Measurements from ENCODE around the gene PLA2G6. TPM values are rescaled to one million over a fixed set of nuclear protein-coding genes. Genes with fewer than 3 reads are reported as not detected.

PLA2G6 gene
- total and polyA plus RNA-seq, 2 of the 8 experiments (the other 6 are each of a cell fraction or from before 2014, with no cell fraction given), result 13.2 to 21.0 TPM

- Histone ChIP-seq H3K18ac (ENCODE audit: extremely low read depth, low read length) (0 out of 2 replicates have a peak overlapping the region, but pooled peaks have one; percentile 13), H3K14ac (ENCODE audit: insufficient read length) (no peak overlapping the region), H4K8ac (ENCODE audit: extremely low read depth, insufficient read depth, low read length) (no peak overlapping the region), H3K36me3 (ENCODE audit: control insufficient read depth in 2 of 4, insufficient read depth in 4 of 4, low read length in 3 of 4) (no peaks in the 10 kb centered on the region), H2BK20ac (ENCODE audit: low read length) (no peak overlapping the region), H3K4me3 (ENCODE audit: extremely low read depth in 1 of 4, insufficient read depth in 2 of 4, low read depth in 3 of 4, low read length in 4 of 4) (peak overlapping the region; percentile 47 to 82 (median 59)), H3K4me2 (ENCODE audit: insufficient read depth in 1 of 2, low read depth in 2 of 2, low read length in 2 of 2) (peak overlapping the region; percentile 76 to 79), H2AFZ (ENCODE audit: low read length) (peak overlapping the region; percentile 85), H2BK15ac (ENCODE audit: low read length) (peak overlapping the region; percentile 97), H4K5ac (ENCODE audit: insufficient read length, low read depth, low read length) (no peak overlapping the region), H3K4me1 (replicated peaks in 1 of 4; ENCODE audit: control insufficient read depth in 3 of 4, insufficient read depth in 4 of 4, low read length in 3 of 4) (peaks cover 0 to 10% (median 6%) of the 10 kb centered on the region in 4 experiments; a peak in 6 of 7 replicates), H3K9ac (replicated peaks in 1 of 4; ENCODE audit: extremely low read depth in 1 of 4, low read depth in 3 of 4, low read length in 3 of 4) (peak overlapping the region in 3 of 4 experiments; percentile 14 to 48 (median 29); a peak in 4 of 7 replicates), H3K79me2 (ENCODE audit: control insufficient read depth in 1 of 2, insufficient read depth in 2 of 2, low read length in 2 of 2) (peaks cover 2 to 15% of the 10 kb centered on the region in 2 experiments; a peak in 2 of 4 replicates), H3K27ac (ENCODE audit: low read depth, low read length) (no peak overlapping the region), H4K20me1 (replicated peaks in 1 of 2; ENCODE audit: control insufficient read depth in 1 of 2, insufficient read depth in 2 of 2, low read length in 2 of 2) (peaks cover 5 to 11% of the 10 kb centered on the region in 2 experiments), H3K23ac (ENCODE audit: insufficient read length) (no peak overlapping the region), H3K9me3 (ENCODE audit: insufficient read depth in 2 of 2, low read depth in 1 of 2, low read length in 1 of 2) (no peaks in the 10 kb centered on the region), H2AK5ac (ENCODE audit: low read depth, low read length) (no peak overlapping the region), H2BK12ac (ENCODE audit: low read depth, low read length) (0 out of 2 replicates have a peak overlapping the region, but pooled peaks have one; percentile 29), H2BK5ac (ENCODE audit: low read depth, low read length) (0 out of 2 replicates have a peak overlapping the region, but pooled peaks have one; percentile 3), H3K27me3 (replicated peaks in 1 of 4; ENCODE audit: control insufficient read depth in 3 of 4, extremely low read depth in 1 of 4, insufficient read depth in 3 of 4, low read length in 3 of 4) (peaks cover 0 to 14% (median 11%) of the 10 kb centered on the region in 4 experiments; a peak in 5 of 7 replicates), H3K4ac (replicated peaks; ENCODE audit: insufficient read length, low read depth, low read length) (no peak overlapping the region), H4K91ac (replicated peaks; ENCODE audit: insufficient read length, low read length) (no peak overlapping the region), H3K56ac (replicated peaks; ENCODE audit: insufficient read length, low read depth, low read length) (no peak overlapping the region), H3K79me1 (ENCODE audit: low read depth, low read length) (no peaks in the 10 kb centered on the region), H2BK120ac (replicated peaks; ENCODE audit: low read depth, low read length) (no peak overlapping the region), H3K23me2 (ENCODE audit: low read depth, low read length) (peaks cover 17% of the 10 kb centered on the region)
- POLR2A ChIA-PET (ENCODE audit: partially characterized antibody), result interaction anchor here (0.6 to 6.6 kb wide), 10 partner anchors 9 to 133 kb away, joined by 3 to 65 read pairs (median 8); partner anchors contain the start of gene PLA2G6
- TF ChIP-seq EP300 (IDR thresholded peaks at IDR 0.05; ENCODE audit: borderline replicate concordance in 1 of 2, low read depth in 2 of 2, low read length in 2 of 2) (no peak), HDAC6 (IDR thresholded peaks at IDR 0.05; ENCODE audit: low read depth, low read length) (no peak), CHD1 (IDR thresholded peaks at IDR 0.05; ENCODE audit: low read depth, low read length) (no peak), POU5F1 (IDR thresholded peaks at IDR 0.05; ENCODE audit: low read depth, low read length) (no peak), KDM1A (IDR thresholded peaks at IDR 0.05; ENCODE audit: borderline replicate concordance, low read length) (no peak), SRF (IDR thresholded peaks at IDR 0.05; ENCODE audit: low read depth, low read length) (no peak), BACH1 (IDR thresholded peaks at IDR 0.05; ENCODE audit: low read length) (no peak), SIN3A (conservative IDR thresholded peaks at IDR 0.05 in 1 of 2, IDR thresholded peaks at IDR 0.05 in 1 of 2; ENCODE audit: low read depth in 1 of 2, low read length in 2 of 2) (no peak), CREB1 (IDR thresholded peaks at IDR 0.05) (no peak), RXRA (IDR thresholded peaks at IDR 0.05; ENCODE audit: insufficient read depth, low read depth, low read length) (no peak), TEAD4 (IDR thresholded peaks at IDR 0.05; ENCODE audit: low read depth, low read length) (no peak), KDM5A (IDR thresholded peaks at IDR 0.05; ENCODE audit: low read length) (no peak), BRCA1 (IDR thresholded peaks at IDR 0.05; ENCODE audit: low read depth, low read length) (no peak)
- FAIRE-seq, result no peak
- no peak for DNase-seq (ENCODE audit: low read depth in 1 of 2, low spot score in 2 of 2)
- WGBS, 2 experiments (ENCODE audit: extremely low coverage in 1 of 2, insufficient coverage in 1 of 2, insufficient read length in 1 of 2, insufficient replicate concordance in 2 of 2, low coverage in 1 of 2, low lambda C conversion rate in 2 of 2, missing lambda C conversion rate in 1 of 2), result 25% methylated on average over 8 of the region's 8 CpGs; no CpG with 5 or more reads in 1 of the 2 experiments
- CTCF ChIA-PET (ENCODE audit: partially characterized antibody), result interaction anchor here (0.7 to 1.5 kb wide), 6 partner anchors 8 to 103 kb away, joined by 3 to 7 read pairs (median 4); no protein-coding TSS in a partner anchor
These were observed 19.7 kb upstream of the PLA2G6 start for GRCh38 chr22:38201371-38201710.
